ENCODE data around the gene CSRP2. TPM values are rescaled to one million over a fixed set of nuclear protein-coding genes. Genes with fewer than 3 reads are reported as not detected.

CSRP2 gene
- polyA plus RNA-seq, 6 donors from 2014 or later = 0.70 to 2.5 (median 1.2) TPM

- ATAC-seq (ENCODE audit: low read depth in 2 of 2) = no peak
- Mint-ChIP-seq H3K4me1 (no peaks in the 10 kb centered on the region), H3K27me3 (no peaks in the 10 kb centered on the region), H3K27ac (no peak overlapping the region), H3K36me3 (peaks cover 14 to 17% of the 10 kb centered on the region in 2 donors), H3K9me3 (no peaks in the 10 kb centered on the region), H3K4me3 (no peak overlapping the region)
- no peak for DNase-seq
Measured at GRCh38 chr12:76813972-76814371, 64.8 kb downstream of the CSRP2 start.

- no peaks in the 10 kb centered on the region for H3K4me1 Mint-ChIP-seq
- DNase-seq (no peak), ATAC-seq (ENCODE audit: low read depth in 2 of 2) (no peak)
- no peak overlapping the region for H3K4me3 Mint-ChIP-seq
- H3K36me3 Mint-ChIP-seq = peaks cover 8 to 17% of the 10 kb centered on the region in 2 donors
- no peaks in the 10 kb centered on the region for H3K27me3 Mint-ChIP-seq
- no peak overlapping the region for H3K27ac Mint-ChIP-seq
- H3K9me3 Mint-ChIP-seq = no peaks in the 10 kb centered on the region
Measured at GRCh38 chr12:76813265-76813664, 65.6 kb downstream of the CSRP2 start.

- Mint-ChIP-seq H3K4me1 (no peaks in the 10 kb centered on the region), H3K9me3 (no peaks in the 10 kb centered on the region), H3K27ac (no peak overlapping the region), H3K4me3 (no peak overlapping the region), H3K36me3 (peaks cover 8 to 19% of the 10 kb centered on the region in 2 donors), H3K27me3 (no peaks in the 10 kb centered on the region)
- DNase-seq = no peak
- ATAC-seq (ENCODE audit: low read depth in 2 of 2) = no peak
Measured at GRCh38 chr12:76811976-76812375, 66.8 kb downstream of the CSRP2 start.

GRCh38 chr12:76810671-76811419, 68.0 kb downstream of the CSRP2 start:
- Mint-ChIP-seq H3K27ac (peak overlapping the region in 2 of 6 donors; percentile 9 to 77), H3K27me3 (no peaks in the 10 kb centered on the region)

More at GRCh38 chr12:76810671-76811419, 68.0 kb downstream of the CSRP2 start:
- DNase-seq = no peak
- Mint-ChIP-seq H3K4me1 (no peaks in the 10 kb centered on the region), H3K36me3 (peaks cover 8 to 22% of the 10 kb centered on the region in 2 donors), H3K9me3 (no peaks in the 10 kb centered on the region), H3K4me3 (peak overlapping the region in 1 of 8 donors; percentile 41)
- no peak for ATAC-seq (ENCODE audit: low read depth in 2 of 2)

Other genes with a start within 250 kb of the CSRP2 start
- 10 to 100 TPM; 12.2 to 25.8 (median 16.0) TPM for gene ZDHHC17, start 114.9 kb downstream of the CSRP2 start, polyA plus RNA-seq (ENCODE audit: low read depth in 6 of 6)
- gene E2F7, start 186.6 kb upstream of the CSRP2 start, polyA plus RNA-seq (ENCODE audit: low read depth in 6 of 6) = not detected

Data from naive B cell (primary cell).